Natural killer cell (primary cell): ENCODE results near the gene SORCS1. TPM values are rescaled to one million over a fixed set of nuclear protein-coding genes. Genes with fewer than 3 reads are reported as not detected.

Experiments used
- ATAC-seq, 3 donors: fragments of 150-1000 bp in 2 of 3; fragments of 200-7000 bp in 1 of 3; cut with Tn5 transposase; 1 replicate in 1 of 3; 2 replicates in 2 of 3; pipeline ENCODE4 v1.10.0; 2021; ENCODE audit warnings: mild to moderate bottlenecking in 2 of 3, moderate library complexity in 2 of 3
- DNase-seq, 2 donors: peaks; one replicate each; pipeline versions ENCODE4 v3.0.0 to v3.0.0-alpha.2; 2013 to 2021; ENCODE audit warnings: mixed read lengths in 1 of 2
- H3K27ac ChIP-seq: one replicate; pipeline ENCODE4 v1.5.1; 2013; ENCODE audit warnings: mild to moderate bottlenecking, low read length
- H3K27me3 ChIP-seq: one replicate; pipeline ENCODE4 v1.6.1; 2013; ENCODE audit warnings: low read length; ENCODE audit not compliant: control insufficient read depth, insufficient read depth
- H3K36me3 ChIP-seq: one replicate; pipeline ENCODE4 v1.6.1; 2013; ENCODE audit warnings: low read length; ENCODE audit not compliant: control insufficient read depth, insufficient read depth
- H3K4me1 ChIP-seq: one replicate; pipeline ENCODE4 v1.6.1; 2013; ENCODE audit warnings: low read length; ENCODE audit not compliant: control insufficient read depth, insufficient read depth
- H3K4me3 ChIP-seq: one replicate; pipeline ENCODE4 v1.5.1; 2013; ENCODE audit warnings: low read length
- H3K9me3 ChIP-seq: one replicate; pipeline ENCODE4 v1.6.1; 2013; ENCODE audit warnings: low read length; ENCODE audit not compliant: control insufficient read depth, insufficient read depth
- H3K27ac Mint-ChIP-seq, 2 donors: one replicate each; pipeline ENCODE4 v1.8.0; 2022; ENCODE audit warnings: mild to moderate bottlenecking in 2 of 2, mixed read lengths in 2 of 2, moderate library complexity in 1 of 2
- H3K27me3 Mint-ChIP-seq, 2 donors: one replicate each; pipeline ENCODE4 v1.8.0; 2022; ENCODE audit warnings: low read depth in 2 of 2, mixed read lengths in 2 of 2
- H3K36me3 Mint-ChIP-seq: one replicate; pipeline ENCODE4 v1.8.0; 2022; ENCODE audit warnings: mixed read lengths
- H3K4me1 Mint-ChIP-seq, 2 donors: one replicate each; pipeline ENCODE4 v1.8.0; 2022; ENCODE audit warnings: mixed read lengths in 2 of 2
- H3K4me3 Mint-ChIP-seq: one replicate; pipeline ENCODE4 v1.8.0; 2022; ENCODE audit warnings: mild to moderate bottlenecking, moderate library complexity, mixed read lengths
- H3K9me3 Mint-ChIP-seq, 2 donors: one replicate each; pipeline ENCODE4 v1.8.0; 2022; ENCODE audit warnings: mixed read lengths in 2 of 2
- CTCF ChIP-seq: fragments of 200-600 bp; IDR thresholded peaks from one replicate; pipeline ENCODE4 v1.8.0; 2022; ENCODE audit warnings: antibody characterized with exemption
- WGBS: methylation state at CpG from one replicate; pipeline ENCODE4 v1.1.7; 2013; ENCODE audit warnings: missing lambda C conversion rate; ENCODE audit not compliant: insufficient coverage; 5-methylcytosine and 5-hydroxymethylcytosine counted together
- intact Hi-C: fragments of 100-400 bp; cut with micrococcal nuclease; formaldehyde crosslinking; loops from one replicate; pipeline ENCODE4 v1.14.2; 2022
- total RNA-seq, 4 donors: library from RNA; stranded (reverse); fragments of 120-200 nt in 1 of 4; gene quantifications; one replicate each; pipeline versions ENCODE4 v1.2.3 to v1.2.4, GENCODE V29; 2013 to 2022

SORCS1 gene
- total RNA-seq, 3 donors from 2014 or later (not counting 1 experiment from before 2014, with no cell fraction given) = not detected

- H3K36me3 ChIP-seq = no peaks in the 10 kb centered on the region
- Mint-ChIP-seq H3K9me3 (peaks cover 0 to 2% of the 10 kb centered on the region in 2 donors), H3K4me3 (no peak overlapping the region), H3K27me3 (no peaks in the 10 kb centered on the region), H3K27ac (no peak overlapping the region), H3K36me3 (no peaks in the 10 kb centered on the region), H3K4me1 (peaks cover 0 to 6% of the 10 kb centered on the region in 2 donors)
- DNase-seq (no peak), ATAC-seq (no peak)
- H3K27ac ChIP-seq = no peak overlapping the region
- no peak overlapping the region for H3K4me3 ChIP-seq
- no peaks in the 10 kb centered on the region for H3K27me3 ChIP-seq
- H3K9me3 ChIP-seq = no peaks in the 10 kb centered on the region
- no peak for TF ChIP-seq CTCF
- 78% methylated on average over 7 of the region's 8 CpGs for WGBS
- intact Hi-C loops = no loop called here
- H3K4me1 ChIP-seq = no peaks in the 10 kb centered on the region
Observed at GRCh38 chr10:106830471-106830870, 334.0 kb downstream of the SORCS1 start.

- no peak for TF ChIP-seq CTCF
Observed at GRCh38 chr10:106830006-106830405, 334.5 kb downstream of the SORCS1 start.

GRCh38 chr10:106826716-106827115 is 337.8 kb downstream of the SORCS1 start:
- no peaks in the 10 kb centered on the region for H3K9me3 Mint-ChIP-seq
- Histone ChIP-seq H3K4me3 (no peak overlapping the region), H3K27me3 (no peaks in the 10 kb centered on the region), H3K27ac (no peak overlapping the region), H3K36me3 (no peaks in the 10 kb centered on the region), H3K4me1 (no peaks in the 10 kb centered on the region), H3K9me3 (no peaks in the 10 kb centered on the region)
- peaks cover 6 to 11% of the 10 kb centered on the region in 2 donors for H3K4me1 Mint-ChIP-seq
- no peaks in the 10 kb centered on the region for H3K36me3 Mint-ChIP-seq
- H3K27me3 Mint-ChIP-seq = no peaks in the 10 kb centered on the region
- DNase-seq (no peak), ATAC-seq (no peak)
- 33% methylated on average over 1 of the region's 1 CpG for WGBS
- no peak overlapping the region for H3K4me3 Mint-ChIP-seq
- no peak overlapping the region for H3K27ac Mint-ChIP-seq
- TF ChIP-seq CTCF = no peak
- intact Hi-C loops = no loop called here

More at GRCh38 chr10:106830006-106830405, 334.5 kb downstream of the SORCS1 start:
- Mint-ChIP-seq H3K9me3 (peaks cover 0 to 2% of the 10 kb centered on the region in 2 donors), H3K4me3 (no peak overlapping the region), H3K4me1 (peaks cover 0 to 6% of the 10 kb centered on the region in 2 donors), H3K27me3 (no peaks in the 10 kb centered on the region), H3K27ac (no peak overlapping the region), H3K36me3 (no peaks in the 10 kb centered on the region)
- no peak for DNase-seq
- WGBS = 89% methylated on average over 2 of the region's 2 CpGs
- no peaks in the 10 kb centered on the region for H3K4me1 ChIP-seq
- no peak overlapping the region for H3K27ac ChIP-seq
- H3K27me3 ChIP-seq = no peaks in the 10 kb centered on the region
- H3K9me3 ChIP-seq = no peaks in the 10 kb centered on the region
- no peaks in the 10 kb centered on the region for H3K36me3 ChIP-seq
- H3K4me3 ChIP-seq = no peak overlapping the region
- intact Hi-C loops = no loop called here
- no peak for ATAC-seq
